Amniotic epithelial cell (primary cell): Measurements from ENCODE around the gene CKAP5.
A peak's percentile ranks its signal among the peaks of the same experiment; 100 is the strongest.
"Not testable (repeated sequence)": the region's sequence is repeated elsewhere in the genome, so short reads cannot be mapped to it uniquely, and the experiment has no call there.

Experiments
- DNase-seq: peaks from one replicate; pipeline ENCODE4 v3.0.0-alpha.2; 2010; ENCODE audit warnings: low read depth

The CKAP5 gene

DNA sequence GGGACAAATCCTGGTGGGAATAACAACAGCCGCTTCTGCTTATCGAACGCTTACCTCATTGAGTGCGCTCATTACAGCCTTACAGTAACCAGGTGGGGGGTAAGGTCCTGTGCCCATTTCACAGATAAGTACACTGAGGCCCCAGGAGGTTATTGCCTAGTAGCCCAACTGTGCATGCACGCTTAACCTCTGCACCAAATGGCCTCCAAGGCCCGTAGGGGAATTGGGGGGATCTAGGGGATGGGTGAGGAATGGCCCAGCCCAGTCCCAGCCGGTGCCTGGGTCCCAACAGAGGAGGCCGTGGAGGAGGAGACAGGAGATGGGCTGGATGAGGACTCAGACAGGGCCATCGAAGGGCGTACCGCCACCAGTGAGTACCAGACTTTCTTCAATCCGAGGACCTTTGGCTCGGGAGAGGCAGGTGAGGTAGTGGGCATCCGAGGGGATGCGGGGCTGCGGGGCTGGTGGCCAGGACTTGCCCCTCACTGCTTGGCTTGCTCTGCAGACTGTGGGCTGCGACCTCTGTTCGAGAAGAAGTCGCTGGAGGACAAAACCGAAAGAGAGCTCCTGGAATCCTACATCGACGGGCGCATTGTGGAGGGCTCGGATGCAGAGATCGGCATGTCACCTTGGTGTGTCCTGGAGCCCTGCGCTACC is 119.7 kb downstream of the CKAP5 start:
- DNase-seq = no peak

DNA sequence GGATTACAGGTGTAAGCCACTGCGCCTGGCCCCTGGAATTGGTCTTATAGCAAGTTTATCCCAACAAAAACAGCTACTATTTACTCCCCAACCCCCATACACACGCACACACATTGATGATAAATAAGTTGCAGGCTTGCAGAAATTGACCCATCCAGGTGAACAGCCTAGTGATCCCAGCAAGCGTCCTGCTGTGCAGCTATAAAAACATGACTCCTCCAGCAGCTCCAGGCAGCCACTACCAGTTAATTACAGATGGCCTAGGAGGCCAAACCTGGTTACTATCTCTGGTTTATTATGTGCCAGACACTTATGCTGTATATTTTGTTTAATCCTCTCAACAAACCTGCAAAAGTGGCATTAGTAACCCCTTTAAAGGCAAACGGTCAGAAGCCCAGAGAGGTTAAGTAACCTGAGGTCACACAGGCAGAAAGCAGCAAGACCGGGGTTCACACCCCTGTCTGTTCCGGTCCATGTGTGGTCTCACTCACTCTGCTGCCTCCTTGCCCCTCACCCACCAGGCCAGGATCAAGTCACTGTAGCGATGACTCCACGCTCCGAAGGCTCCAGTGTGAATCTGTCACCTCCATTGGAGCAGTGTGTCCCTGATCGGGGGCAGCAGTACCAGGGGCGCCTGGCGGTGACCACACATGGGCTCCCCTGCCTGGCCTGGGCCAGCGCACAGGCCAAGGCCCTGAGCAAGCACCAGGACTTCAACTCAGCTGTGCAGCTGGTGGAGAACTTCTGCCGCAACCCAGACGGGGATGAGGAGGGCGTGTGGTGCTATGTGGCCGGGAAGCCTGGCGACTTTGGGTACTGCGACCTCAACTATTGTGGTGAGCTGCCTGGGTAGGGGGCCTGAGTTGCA is 120.5 kb downstream of the CKAP5 start:
- DNase-seq = no peak

DNA sequence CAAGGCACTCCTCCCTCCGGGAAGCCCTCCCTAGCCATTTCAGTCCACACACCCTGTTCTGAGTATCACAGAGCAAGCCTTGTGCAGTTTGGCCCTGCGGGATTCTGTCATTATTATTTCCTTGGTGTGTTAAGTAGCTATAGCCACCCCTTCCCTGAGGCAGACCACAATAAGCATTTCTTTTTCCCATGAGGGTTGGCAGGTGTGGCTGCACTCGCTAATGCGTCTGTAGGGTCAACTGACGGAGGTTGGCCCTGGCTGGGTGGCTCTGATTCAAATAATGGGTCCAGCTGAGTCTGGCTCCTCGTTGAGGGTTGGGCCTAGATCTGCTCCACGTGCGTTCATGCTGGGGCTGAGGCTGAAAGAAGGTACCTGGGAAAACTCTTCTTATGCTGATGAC is 122.0 kb downstream of the CKAP5 start:
- no peak for DNase-seq

DNA sequence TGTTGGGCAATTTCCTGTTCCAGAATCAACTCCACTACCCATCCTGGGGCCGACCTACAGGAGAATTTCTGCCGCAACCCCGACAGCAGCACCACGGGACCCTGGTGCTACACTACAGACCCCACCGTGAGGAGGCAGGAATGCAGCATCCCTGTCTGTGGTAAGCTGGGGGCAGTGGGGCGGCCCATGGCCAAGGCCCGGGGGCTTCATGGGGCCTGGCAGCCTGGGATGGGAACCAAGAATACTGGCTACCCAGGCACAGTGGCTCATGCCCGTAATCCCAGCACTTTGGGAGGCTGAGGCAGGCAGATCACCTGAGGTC is 122.8 kb downstream of the CKAP5 start:
- DNase-seq = no peak

DNA sequence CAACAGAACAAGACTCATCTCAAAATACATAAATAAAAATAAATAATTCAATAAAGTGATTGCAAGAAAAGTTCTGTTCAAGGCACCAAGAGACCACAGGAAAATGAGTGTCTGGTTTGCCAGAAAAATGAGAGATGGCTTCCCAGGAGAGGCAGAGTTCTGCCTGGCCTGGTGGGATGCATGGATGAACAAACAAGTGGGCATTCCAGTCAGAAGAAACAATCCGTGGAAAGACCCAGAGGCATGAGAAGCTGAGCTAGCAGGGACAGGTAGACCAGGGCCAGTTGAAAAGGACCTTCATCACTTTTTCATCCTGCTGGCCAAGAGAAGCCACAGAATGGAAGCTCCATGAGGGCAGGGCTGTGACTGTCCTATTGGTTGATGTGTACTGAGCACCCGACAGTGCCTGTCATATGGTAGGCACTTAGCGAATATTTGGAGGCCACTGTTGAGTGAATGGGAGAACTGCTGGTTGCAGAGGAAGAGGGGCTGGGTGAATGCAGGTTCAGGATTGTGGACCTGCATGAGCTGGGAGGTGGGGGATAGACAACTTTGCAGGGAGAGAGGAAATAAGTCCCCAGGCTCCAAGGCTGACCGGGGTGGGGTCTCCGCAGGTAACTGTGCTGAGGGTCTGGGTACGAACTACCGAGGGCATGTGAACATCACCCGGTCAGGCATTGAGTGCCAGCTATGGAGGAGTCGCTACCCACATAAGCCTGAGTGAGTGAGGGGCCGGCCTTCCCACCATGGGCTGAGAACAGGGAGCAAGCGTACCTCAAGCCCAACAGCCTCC is 123.3 kb downstream of the CKAP5 start:
- no peak for DNase-seq

DNA sequence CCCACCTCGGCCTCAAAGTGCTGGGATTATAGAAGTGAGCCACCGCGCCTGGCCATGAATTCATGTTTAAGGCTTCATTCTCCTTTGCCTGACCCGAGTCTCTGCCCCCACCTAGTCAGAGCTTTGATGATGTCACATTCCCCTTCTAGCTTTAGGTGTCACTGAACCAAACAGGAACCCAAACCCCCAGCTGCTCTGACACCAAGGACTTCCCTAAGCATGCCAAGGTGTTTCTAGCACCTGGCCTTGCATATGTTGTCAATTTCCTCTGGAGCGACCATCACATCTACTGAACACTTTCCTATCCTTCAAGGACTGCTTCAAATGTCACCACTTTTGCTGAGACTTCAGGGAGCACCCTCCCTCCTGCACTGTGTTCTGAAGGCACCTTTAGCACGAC is 124.8 kb downstream of the CKAP5 start:
- DNase-seq = no peak

DNA sequence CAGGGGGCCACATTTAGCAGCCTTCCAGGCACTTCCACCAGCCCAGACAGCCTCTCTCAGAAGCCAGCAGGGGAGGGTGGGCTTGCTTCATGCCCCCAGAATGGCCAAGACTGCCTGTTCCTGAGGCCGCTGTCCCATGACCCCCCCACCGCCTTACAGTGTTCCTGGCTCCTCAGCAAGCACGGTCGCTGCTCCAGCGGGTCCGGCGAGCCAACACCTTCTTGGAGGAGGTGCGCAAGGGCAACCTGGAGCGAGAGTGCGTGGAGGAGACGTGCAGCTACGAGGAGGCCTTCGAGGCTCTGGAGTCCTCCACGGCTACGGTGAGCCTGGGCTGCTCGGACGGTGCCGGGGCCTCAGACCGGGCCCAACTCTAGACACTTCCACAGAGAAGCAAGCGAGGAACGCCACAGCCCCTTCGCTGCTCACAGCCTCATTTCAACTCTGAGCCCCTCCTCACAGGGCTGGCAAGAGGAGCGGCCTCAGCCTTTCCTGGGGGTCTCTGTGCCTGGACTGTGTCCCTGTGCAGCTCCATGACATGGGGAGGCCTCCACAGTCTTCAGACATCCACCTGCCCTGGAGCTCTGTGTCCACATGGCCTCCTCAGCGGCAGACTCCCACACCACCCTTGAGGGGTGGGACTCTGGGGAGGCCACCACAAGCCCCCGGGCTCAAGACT is 126.4 kb downstream of the CKAP5 start:
- DNase-seq = no peak

DNA sequence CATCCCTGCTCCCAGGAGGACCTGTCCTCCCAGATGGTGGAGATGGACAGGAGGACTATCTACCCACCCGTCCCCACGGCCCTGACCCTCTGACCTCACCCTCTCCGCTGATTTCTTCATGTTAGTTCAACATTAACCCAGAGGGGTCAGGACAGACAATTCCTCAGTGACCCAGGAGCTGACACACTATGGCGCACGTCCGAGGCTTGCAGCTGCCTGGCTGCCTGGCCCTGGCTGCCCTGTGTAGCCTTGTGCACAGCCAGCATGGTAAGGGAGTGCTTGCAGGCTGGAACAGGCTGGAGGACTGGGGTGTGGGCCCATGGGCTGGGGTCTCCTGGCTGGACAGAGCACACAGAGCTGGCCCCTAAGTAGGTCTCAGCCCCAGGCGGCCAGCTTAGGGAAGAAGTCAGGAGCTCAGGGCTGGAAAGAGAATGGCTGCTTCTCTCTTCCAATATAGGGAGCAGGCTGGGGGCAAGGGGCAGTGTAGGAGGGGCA is 127.0 kb downstream of the CKAP5 start, which contains the start of gene F2:
Gene F2, plus strand, starts transcription at position 166 of the 495 bp plus-strand sequence. Its CDS starts 23 bp downstream, at position 189.
- no peak for DNase-seq

DNA sequence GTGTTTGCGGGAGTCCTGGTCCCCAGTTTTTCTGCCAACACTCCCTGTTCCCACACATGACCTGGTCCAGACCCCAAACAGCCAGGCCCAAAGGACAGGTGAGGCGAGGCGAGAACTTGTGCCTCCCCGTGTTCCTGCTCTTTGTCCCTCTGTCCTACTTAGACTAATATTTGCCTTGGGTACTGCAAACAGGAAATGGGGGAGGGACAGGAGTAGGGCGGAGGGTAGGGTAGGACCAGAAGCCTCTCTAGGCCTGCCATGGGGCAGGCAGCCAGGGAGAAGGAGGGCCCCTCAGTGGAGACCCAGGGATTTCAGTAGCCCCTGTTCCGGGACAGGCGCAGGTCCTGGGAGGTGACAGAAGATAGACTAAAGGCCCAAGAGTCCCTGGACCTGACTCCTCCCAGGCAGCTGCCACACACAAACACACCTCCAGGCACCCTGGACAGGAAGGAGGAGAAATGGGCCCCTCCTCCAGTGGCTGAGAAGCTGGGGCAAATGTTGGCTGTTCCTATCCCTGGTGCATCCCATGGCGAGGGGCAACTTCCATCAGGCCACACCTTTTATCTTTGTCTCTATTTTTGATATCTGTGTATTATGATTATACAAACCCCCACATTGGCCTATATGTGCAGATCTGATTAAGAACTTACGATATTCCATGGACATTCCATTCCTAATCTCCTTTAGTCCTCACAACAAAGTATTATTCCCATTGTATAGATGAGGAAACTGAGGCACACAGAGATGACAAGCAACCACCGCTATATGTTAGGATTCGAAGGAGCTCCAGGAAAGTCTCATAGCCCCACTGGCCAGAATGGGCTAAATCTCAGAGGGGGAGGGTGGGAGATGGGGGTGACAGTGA is 127.7 kb downstream of the CKAP5 start:
- no peak for DNase-seq

DNA sequence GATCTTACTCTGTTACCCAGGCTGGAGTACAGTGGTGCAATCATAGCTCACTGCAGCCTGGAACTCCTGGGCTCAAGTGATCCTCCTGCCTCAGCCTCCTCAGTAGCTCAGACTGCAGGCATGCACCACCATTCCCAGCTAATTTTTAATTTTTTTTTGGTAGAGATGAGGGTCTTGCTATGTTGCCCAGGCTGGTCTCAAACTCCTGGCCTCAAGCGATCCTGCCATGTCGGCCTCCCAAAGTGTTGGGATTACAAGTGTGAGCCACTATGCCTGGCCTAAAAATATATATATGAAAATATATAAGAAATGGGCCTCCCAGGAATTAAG is 128.3 kb downstream of the CKAP5 start:
- not testable (repeated sequence) for DNase-seq

DNA sequence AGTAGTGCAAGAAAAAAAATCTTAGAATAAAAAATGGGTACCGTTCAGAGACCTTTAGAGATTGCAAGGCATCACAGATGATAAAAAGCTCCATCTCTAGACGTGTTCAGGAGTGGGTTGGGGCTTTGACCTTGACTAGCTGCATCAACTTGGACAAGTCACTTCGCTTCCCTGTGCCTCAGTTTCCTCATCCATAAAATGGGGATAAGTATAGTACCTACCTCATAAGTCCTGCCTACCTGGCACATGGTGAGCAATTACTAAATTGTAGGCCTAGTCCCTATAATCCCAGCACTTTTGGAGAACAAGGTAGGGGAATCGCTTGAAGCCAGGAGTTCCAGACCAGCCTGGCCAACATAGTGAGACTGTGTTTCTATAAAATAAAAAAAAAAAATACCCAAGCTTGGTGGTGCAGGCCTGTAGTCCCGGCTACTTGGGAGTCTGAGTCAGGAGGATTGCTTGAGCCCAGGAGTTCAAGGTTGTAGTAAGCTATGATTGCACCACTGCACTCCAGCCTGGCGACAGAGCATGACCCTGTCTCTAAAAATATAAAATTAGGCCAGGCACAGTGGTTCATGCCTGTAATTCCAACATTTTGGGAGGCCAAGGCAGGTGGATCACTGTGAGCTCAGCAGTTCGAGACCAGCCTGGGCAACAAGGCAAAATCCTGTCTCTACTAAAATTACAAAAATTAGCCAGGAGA is 133.1 kb downstream of the CKAP5 start:
- DNase-seq = no peak

DNA sequence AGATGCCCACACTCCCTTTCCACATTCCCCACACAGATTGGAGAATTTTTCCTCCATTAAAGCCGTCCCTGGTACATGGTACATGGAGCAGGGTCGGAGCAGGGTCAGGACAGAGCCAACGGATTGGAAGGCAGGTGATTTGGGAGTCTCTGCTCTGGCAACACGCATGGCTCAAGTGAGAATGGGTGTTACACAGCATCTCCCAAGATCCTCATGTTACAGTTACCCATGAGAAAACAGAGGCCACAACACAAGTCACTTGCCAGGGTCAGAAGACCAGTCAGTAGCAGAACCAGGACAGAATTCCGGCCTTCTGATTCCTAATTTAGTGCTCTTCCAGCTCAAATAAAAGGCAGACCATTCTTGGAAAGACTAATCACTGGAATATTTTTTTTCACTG is 134.8 kb downstream of the CKAP5 start:
- peak; percentile 21 for DNase-seq

DNA sequence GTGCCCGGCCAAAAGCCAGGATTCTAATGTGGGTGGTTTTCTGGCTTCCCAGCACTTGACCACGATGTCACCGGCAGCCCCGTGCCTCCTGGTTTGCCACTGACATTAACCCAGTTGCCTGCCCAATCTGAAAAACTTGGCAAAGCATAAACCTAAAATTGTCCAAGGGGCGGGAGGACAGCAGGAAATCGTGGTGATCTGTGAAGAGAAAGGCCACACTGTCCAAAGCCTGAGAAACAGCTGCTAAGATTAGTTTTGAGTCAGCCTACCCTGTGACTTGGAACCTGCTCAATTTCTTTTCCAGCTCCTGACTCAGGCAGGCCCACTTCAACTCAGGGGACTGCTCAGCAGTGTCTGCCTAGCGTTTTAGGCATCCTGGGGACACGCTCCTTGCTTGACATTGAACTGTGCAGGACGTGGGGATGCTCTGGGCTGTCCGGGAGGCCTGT is 135.2 kb downstream of the CKAP5 start:
- DNase-seq = peak; percentile 88

DNA sequence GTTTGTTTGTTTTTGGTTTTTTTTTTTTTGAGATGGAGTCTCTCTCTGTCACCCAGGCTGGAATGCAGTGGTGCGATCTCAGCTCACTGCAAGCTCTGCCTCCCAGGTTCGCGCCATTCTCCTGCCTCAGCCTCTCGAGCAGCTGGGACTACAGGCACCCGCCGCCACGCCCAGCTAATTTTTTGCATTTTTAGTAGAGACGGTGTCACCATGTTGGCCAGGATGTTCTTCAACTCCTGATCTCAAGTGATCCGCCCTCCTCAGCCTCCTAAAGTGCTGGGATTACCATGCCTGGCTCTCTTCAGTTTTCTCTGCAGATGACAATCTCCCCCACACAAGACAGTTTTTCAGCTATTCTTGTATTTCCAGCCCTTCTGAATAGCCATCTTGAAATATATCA is 136.7 kb downstream of the CKAP5 start:
- not testable (repeated sequence) for DNase-seq

DNA sequence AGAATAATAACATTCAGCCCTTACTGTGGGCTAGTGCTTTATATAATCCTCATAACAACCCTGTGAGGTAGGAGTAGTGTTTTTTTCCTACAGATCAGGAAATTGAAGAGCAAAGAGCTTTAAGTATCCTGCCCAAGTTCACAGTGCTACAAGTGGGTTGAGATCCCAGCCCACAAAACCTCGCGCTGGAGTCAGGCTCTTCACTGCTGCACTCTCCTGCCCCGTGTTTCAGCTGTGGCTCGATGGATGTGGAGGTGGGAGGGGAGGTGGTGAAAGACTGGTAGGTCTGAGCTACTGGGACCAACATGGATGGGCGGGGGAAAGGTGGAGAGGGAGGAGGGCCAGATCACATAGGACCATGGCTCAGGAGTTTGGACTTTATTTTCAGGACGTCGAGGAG is 139.2 kb downstream of the CKAP5 start:
- no peak for DNase-seq

DNA sequence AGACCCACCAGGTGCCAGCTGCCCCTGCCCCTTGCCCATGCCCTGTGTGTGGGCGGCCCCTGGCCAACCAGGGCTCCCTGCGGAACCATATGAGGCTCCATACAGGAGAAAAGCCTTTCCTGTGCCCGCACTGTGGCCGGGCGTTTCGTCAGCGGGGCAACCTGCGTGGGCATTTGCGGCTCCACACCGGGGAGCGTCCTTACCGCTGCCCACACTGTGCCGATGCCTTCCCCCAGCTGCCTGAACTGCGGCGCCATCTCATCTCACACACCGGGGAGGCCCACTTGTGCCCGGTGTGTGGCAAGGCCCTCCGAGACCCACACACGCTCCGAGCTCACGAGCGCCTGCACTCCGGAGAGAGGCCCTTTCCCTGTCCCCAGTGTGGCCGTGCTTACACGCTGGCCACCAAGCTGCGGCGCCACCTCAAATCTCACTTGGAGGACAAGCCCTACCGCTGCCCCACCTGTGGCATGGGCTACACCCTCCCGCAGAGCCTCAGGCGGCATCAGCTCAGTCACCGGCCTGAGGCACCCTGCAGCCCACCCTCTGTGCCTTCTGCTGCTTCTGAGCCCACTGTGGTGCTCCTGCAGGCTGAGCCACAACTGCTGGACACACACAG is 140.9 kb downstream of the CKAP5 start:
- DNase-seq = no peak

DNA sequence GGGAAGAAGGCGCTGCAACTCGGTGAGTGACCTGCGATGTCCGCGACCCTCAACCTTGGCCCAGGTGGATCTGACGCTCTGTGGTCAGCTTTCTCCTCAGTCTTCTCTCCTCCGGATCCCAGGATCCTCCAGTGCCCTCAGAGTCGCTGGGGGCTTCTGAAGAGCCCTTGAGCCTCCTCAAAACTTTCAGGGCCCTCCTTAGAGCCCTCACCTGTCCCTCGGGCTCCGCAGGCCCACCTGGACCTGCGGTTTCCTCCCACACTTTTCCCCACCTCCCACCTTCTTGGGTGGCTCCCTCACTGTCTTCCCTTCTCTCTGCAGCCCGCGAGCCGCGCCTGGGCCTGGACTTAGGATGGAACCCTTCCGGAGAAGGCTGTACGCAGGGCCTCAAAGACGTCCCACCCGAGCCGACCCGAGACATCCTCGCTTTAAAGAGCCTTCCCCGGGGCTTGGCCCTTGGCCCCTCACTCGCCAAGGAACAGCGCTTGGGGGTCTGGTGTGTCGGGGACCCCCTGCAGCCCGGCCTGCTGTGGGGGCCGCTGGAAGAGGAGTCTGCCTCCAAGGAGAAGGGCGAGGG is 144.9 kb downstream of the CKAP5 start:
- DNase-seq = no peak

DNA sequence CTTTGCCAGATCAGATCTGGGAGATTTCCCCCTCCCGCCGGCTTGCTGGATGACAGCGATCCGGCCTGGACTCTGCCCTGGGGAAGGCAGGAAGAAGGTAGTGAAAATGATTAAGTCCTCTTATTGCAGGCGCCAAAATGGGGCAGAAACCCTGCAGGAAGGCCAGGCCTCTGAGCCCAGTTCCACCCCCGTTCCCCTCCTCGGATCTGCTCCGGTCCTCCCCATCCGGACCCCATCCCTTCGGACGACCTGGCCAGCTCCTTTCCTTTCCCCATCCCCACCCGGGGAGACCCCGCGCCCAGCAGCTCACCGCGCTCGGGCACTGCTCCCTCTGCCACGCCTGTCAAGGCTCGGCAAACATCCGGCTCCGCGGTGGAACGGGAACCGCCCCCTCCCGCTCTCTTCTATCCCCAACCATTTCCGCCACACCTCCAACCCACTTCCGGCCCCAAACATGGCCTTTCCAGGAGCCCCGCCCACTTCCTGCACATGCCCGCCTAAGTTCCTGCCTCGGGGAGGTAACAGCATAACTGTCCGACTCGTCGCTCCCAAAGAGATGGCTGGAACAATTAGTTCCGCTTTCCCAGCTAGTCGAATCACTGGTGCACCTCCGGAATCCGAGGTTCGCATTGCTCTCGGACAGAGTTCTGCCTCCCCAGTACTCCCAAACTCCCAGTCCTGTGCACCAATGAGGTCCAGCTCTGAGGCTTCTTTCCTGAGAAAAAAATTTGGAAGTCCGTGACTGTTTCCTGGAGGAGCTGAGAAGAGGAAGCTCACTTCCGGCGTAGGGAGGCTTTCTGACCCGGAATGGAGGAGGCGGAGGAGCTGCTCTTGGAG is 145.6 kb downstream of the CKAP5 start, which contains the start of the genes ARHGAP1 and ZNF408:
Gene ARHGAP1, minus strand, starts transcription at position 379 of the 837 bp plus-strand sequence. CDS start 4,512 bp downstream, outside the sequence.
Gene ZNF408, plus strand, starts transcription at position 791 of the 837 bp plus-strand sequence. Its CDS starts 17 bp downstream, at position 808.
- DNase-seq = peak; percentile 98
